GM19099 (cell line): ENCODE measurements around the gene BARD1.
A peak's percentile ranks its signal among the peaks of the same experiment; 100 is the strongest.

ENCODE experiments used
- POLR2A ChIP-seq: IDR thresholded peaks from 3 replicates; pipeline ENCODE4 v1.6.1; 2011; ENCODE audit warnings: low read depth; ENCODE audit not compliant: insufficient read length; ENCODE audit errors: extremely low read depth

The BARD1 gene

DNA sequence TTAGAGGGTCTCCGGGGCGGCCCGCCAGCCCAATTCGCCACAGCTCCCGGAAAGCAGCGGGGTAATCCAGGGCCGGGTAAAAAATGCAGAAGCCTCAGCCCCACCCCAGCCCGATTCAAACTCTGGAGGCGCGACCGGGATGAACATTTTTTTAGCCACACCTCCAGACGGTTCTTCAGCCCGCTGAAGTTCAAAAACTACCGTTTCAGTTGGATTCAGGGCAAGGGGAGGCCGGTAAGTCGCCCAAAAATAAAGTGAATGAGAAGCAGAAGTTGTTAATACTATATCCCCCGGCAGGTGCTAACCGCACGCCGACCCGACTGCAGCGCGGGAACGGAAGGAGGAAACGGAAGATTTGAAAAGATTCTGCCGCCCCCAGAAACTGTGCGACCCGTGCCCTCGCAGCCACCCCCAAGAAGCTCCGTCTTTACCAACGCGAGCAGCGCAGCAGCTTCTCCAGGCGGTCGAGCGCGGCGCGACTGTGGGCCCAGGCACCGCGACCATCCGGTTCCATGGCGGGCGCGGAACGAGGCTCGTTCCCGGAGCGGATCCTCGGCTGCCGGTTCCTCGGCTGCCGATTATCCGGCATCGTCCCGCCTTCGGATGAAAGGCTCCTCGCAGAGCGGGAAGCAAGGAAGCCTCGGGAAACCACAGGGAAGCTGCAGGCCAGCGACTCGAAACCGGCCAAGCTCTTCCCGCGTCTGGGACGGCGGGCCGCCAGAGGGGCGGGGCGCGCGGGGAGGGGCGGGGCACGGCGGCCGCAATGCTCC is at the start of gene BARD1:
Gene BARD1, minus strand, starts transcription at position 703 of the 770 bp plus-strand sequence. Its CDS starts 114 bp downstream, at position 589.
- TF ChIP-seq POLR2A, result peak; percentile 55

GRCh38 chr2:214856137-214856536 is 46.7 kb upstream of the BARD1 start:
- TF ChIP-seq POLR2A, result no peak

DNA sequence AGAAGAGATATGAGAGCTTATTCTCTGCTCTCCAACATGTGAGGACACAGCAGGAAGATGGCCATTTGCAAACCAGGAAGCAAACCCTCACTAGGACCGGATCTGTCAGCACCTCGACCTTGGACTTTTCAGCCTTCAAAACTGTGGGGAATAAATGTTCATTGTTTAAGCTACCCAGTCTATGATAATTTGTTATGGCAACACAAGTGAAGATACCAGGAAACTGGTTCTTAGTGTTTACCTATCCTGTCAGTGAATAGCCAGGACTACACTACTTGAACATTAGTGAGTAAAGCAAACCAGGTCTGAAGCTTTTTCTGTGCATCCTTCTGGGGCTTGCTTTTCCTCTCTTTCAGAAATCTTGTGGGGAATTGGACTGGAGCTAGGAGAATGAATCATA is 44.4 kb upstream of the BARD1 start:
- no peak for TF ChIP-seq POLR2A

- TF ChIP-seq POLR2A, result no peak
Observed at GRCh38 chr2:214843823-214844222, 34.3 kb upstream of the BARD1 start.

GRCh38 chr2:214839464-214839863 is 30.0 kb upstream of the BARD1 start:
- no peak for TF ChIP-seq POLR2A

DNA sequence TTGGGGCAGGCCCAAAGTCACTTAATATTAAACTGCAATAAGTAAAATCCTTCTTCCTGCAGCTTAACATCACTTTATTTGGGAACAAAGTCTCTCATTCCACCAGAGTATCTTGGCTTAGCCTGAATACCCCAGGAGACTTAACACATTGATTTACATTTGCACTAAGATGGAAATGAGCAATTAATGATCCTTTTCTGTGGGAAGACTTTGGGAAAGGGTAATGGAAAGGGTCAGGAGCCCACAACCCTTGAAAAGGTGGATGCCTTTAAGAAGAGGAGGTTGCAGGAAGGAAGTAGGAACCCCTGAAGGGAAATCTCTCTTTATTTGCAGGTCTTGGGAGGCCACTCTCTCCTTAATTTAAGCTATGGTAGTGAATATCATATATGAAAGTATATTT is 28.0 kb upstream of the BARD1 start:
- no peak for TF ChIP-seq POLR2A

DNA sequence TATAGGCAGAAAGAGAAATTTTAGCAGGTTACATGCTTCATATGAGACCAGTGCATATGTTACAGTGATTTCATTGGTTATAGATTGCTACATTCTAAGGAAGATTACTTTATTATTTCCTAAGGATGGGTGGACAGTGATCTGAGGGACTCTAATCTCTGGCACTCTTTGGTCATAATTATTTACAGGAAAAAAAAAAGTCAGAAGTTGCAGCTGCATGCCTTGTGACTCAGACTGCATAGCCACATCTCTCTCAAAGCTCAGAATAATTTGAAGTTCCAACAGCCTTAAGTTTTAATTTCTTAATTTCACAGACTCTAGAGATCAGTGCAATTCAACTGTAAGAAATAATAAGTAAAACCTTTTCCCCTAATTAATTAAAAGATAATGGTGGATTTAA is 27.1 kb upstream of the BARD1 start:
- TF ChIP-seq POLR2A, result no peak

GRCh38 chr2:214830794-214831346 is 21.4 kb upstream of the BARD1 start:
- no peak for TF ChIP-seq POLR2A

DNA sequence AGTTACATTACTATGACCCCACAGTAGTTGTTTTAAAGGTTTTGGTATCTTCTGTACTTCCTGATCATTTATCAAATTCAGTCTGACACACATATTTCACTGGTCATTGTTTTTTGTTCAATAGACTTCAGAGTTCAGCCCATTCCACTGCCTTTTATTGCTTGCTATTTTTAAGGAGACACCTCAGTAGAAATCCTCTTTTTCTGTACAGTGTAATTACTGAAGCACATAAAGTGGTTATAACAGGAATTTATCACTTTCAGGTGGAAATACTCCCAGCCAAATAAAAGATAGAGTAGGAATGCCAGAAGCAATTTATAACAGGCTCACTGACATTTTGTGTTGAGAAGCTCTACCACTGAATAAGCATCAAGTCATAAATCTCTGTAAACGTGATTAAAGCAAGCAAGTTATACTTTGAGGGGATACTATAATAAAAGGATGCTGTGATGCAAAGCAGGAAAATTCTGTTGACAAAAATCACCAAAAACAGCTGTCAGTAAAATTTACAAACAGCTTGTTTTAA is 6.6 kb upstream of the BARD1 start:
- TF ChIP-seq POLR2A, result no peak

GRCh38 chr2:214810671-214811070 is 1.2 kb upstream of the BARD1 start:
- no peak for TF ChIP-seq POLR2A

GRCh38 chr2:214809751-214810564 is 475 bp upstream of the BARD1 start:
- peak; percentile 82 for TF ChIP-seq POLR2A

GRCh38 chr2:214807653-214808052 is 1.8 kb downstream of the BARD1 start:
- peak; percentile 17 for TF ChIP-seq POLR2A

GRCh38 chr2:214801768-214802397 is 7.6 kb downstream of the BARD1 start:
- TF ChIP-seq POLR2A, result no peak

DNA sequence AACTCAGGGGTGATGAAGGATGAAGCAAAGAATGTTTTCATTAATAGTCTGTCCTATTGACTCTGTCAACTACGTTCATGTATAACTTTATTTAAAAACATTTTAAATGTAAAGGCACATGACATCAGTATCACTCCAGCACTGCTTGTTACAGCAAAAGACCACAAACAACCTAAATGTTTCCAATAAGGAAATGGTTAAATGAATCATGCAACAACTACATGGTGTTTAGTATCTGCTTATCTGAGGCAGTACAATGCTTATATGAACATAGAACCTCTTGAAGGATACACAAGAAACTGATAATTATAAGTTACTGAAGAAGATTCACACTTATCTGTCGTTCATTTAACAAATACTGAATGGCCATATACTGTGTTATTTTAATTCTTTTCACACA is 8.4 kb downstream of the BARD1 start:
- no peak for TF ChIP-seq POLR2A

DNA sequence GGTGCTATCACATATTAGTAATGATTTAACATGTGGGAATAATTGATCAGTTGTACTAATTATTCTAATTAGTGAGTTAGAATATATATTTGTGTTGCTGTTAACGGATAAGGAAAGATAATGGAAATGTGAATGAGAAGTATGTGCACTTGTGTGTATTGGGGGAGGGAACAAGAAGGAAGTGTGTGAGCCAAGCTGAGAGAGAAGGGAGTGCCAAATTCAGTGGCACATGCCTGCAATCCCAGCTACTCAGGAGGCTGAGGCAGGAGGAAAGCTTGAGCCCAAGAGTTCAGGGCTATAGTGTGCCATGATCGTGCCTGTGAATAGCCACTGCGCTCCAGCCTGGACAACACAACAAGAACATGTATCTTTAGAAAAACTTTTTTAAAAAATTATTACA is 9.3 kb downstream of the BARD1 start:
- TF ChIP-seq POLR2A, result no peak
